BJ (cell line): ENCODE data around the gene SMIM38. TPM values are rescaled to one million over a fixed set of nuclear protein-coding genes. Genes with fewer than 3 reads are reported as not detected.

Experiments
- CTCF ChIA-PET: fragments of 350-600 bp; formaldehyde crosslinking; extraction: SDS; loops from one replicate; lab custom pipeline; 2021; ENCODE audit warnings: antibody characterized with exemption, inconsistent platforms; lab: Yijun Ruan, JAX
- POLR2A ChIA-PET: fragments of 300-600 bp; sonication (Branson Sonifier 250); formaldehyde crosslinking; extraction: SDS; loops from one replicate; lab custom pipeline; 2021; ENCODE audit warnings: antibody characterized with exemption; lab: Charles Lee
- DNase-seq: peaks from one replicate; pipeline ENCODE4 v3.0.0-alpha.2; 2011; ENCODE audit warnings: low read depth
- H3K27me3 ChIP-seq: 2 replicates; pipeline ENCODE4 v1.6.0; 2011; ENCODE audit warnings: low read length; ENCODE audit not compliant: control insufficient read depth, insufficient read depth
- H3K36me3 ChIP-seq: 2 replicates; pipeline ENCODE4 v1.5.1; 2011; ENCODE audit warnings: low read length; ENCODE audit not compliant: control insufficient read depth, insufficient read depth
- H3K4me3 ChIP-seq: 2 replicates; pipeline ENCODE4 v1.5.1; 2011; ENCODE audit warnings: low read depth, mild to moderate bottlenecking, control low read depth, low read length
- CTCF ChIP-seq: IDR thresholded peaks from 2 replicates; pipeline ENCODE4 v1.5.1; 2011; ENCODE audit warnings: low read depth, mild to moderate bottlenecking, control low read depth, inconsistent platforms, low read length, moderate library complexity; ENCODE audit not compliant: insufficient read depth
- polyA plus RNA-seq: library from polyadenylated mRNA; depleted of rRNA; stranded (reverse); fragments of >200 nt; gene quantifications from 2 replicates; pipeline ENCODE4 v1.2.3, GENCODE V29; 2011; rRNA removed

The SMIM38 gene
- polyA plus RNA-seq, 1 experiment, result 0.09 TPM

- H3K27me3 ChIP-seq, result peaks cover 9% of the 10 kb centered on the region
- DNase-seq, result no peak
- H3K4me3 ChIP-seq, result no peak overlapping the region
- no peaks in the 10 kb centered on the region for H3K36me3 ChIP-seq
- POLR2A ChIA-PET, result no interaction called here
- CTCF ChIA-PET, result no interaction called here
- TF ChIP-seq CTCF, result no peak
Measured at GRCh38 chr11:69203901-69204245, 48.1 kb downstream of the SMIM38 start.

- ChIA-PET POLR2A (no interaction called here), CTCF (no interaction called here)
- DNase-seq, result no peak
- no peaks in the 10 kb centered on the region for H3K36me3 ChIP-seq
- no peak for TF ChIP-seq CTCF
- H3K27me3 ChIP-seq, result peaks cover 6% of the 10 kb centered on the region
- no peak overlapping the region for H3K4me3 ChIP-seq
Measured at GRCh38 chr11:69204246-69204940, 48.7 kb downstream of the SMIM38 start.

- CTCF ChIA-PET, result no interaction called here
- no peak for DNase-seq
- no peak for TF ChIP-seq CTCF
- Histone ChIP-seq H3K4me3 (no peak overlapping the region), H3K27me3 (peaks cover 5% of the 10 kb centered on the region), H3K36me3 (no peaks in the 10 kb centered on the region)
- POLR2A ChIA-PET, result no interaction called here
Measured at GRCh38 chr11:69204941-69205742, 49.4 kb downstream of the SMIM38 start.

Other genes starting within 250 kb of the SMIM38 start
- not detected in 2 replicates for gene MRGPRD, start 174.9 kb upstream of the SMIM38 start, polyA plus RNA-seq
- 13.8 and 24.4 TPM in 2 replicates for gene MRGPRF, start 142.7 kb upstream of the SMIM38 start, polyA plus RNA-seq
- gene TPCN2, start 107.0 kb upstream of the SMIM38 start, polyA plus RNA-seq, result 6.4 and 9.9 TPM in 2 replicates
- gene MYEOV, start 138.2 kb downstream of the SMIM38 start, polyA plus RNA-seq, result 3.6 and 4.5 TPM in 2 replicates